GM19324 (cell line): ENCODE data around the gene KRT6A.
"Not testable (repeated sequence)": the region's sequence is repeated elsewhere in the genome, so short reads cannot be mapped to it uniquely, and the experiment has no call there.

Source experiments
- ATAC-seq: cut with Tn5 transposase; IDR thresholded peaks from one replicate; pipeline ENCODE4 v1.9.1; 2021; ENCODE audit warnings: mild to moderate bottlenecking, moderate library complexity; ENCODE audit not compliant: unreplicated experiment, low FRiP score

KRT6A gene

DNA sequence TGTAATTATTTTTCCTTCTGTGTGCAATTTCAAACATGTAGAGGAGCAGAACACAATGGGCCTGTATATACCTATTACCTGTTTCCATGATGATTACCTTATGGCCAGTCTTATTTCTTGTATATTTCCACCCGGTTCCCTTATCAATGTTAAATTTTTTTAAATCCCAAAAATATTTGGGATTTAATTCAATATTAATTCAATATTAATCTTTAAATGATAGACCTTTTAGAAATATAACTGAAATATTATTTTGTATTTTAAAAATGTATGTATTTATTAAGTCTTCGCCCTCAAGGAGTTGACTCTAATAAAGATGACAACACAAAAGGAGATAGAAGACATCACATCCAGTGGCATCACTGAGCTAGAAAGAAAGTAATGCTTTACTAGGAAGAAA is 18.8 kb downstream of the KRT6A start:
- no peak for ATAC-seq

DNA sequence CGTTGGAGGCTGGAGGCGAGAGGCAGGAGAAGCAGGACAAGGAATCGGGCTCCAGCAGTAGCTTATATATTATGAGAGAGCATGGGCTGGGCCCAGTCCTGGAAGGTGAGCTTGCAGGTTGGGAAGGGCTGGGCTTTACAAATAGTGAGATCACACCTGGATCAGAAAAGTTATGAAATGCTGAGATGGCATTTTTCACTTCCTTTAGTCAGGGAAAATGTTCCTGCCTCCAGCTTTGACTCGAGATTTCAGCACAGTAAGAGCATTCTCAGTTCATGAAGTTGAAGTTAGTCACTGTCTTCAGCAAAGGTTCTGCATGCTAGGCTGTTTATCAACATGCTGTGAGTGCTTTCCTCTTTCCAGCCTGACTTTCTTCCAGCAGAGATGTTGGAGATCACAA is 19.3 kb downstream of the KRT6A start, which contains the start of gene KRT6C:
KRT6C (minus strand) TSS at position 38 of the 400 bp plus-strand sequence. CDS start 68 bp downstream, outside the sequence.
- ATAC-seq = no peak

- no peak for ATAC-seq
Measured at GRCh38 chr12:52469853-52470252, 23.2 kb downstream of the KRT6A start.

DNA sequence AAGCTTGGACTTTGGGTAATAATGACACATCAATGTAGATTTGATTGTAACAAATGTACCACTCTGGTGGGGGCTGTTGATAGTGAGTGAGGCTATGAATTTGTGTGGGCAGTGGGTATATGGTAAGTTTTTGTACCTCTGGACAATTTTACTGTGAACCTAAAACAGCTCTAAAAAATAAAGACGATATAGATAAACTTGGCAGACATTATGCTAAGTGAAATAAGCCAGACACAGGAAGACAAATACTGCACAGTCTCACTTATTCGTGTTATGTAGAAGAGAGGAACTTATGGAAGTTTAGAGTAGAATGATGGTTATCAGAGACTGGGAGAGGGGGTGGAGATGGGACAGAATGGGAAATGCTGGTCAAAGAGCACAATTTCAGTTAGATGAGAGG is 28.2 kb downstream of the KRT6A start:
- no peak for ATAC-seq

DNA sequence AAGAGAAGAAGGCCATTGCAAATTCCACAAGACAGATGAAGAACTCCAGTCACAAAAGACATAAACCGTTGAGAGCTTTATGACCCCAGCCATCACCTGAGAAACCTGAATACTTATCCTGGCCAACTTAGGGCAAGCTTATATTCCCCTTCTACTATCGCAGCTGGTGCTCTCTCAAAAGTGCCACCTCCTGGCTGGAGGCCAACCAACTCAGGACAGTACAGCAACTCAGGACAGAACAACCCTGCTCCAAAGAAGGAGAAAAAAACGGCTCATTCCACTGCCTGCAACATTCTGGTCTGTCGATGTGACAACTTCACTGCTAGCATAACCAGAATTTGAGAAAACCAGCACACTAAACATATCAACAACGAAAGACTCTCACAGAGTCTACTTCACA is 31.4 kb downstream of the KRT6A start:
- no peak for ATAC-seq

- ATAC-seq = no peak
Measured at GRCh38 chr12:52458861-52459260, 34.2 kb downstream of the KRT6A start.

DNA sequence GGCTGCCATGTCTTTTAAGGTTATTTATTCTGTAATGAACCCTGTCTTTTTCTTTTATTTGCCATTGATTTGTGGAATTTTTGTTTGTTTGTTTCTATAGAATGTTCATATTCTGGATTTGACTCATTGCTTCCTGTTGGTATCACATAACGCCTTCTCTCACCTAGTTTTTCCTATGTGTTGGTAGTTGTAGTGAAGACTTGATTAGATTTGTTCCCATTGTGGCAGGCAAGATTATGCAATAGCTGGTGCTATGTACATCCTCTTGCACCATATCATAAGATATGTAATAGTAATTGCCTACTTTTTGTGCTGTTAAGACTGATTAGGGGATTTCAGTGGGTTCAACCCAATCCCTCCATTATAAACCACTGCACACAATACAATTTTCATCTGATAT is 37.2 kb downstream of the KRT6A start:
- no peak for ATAC-seq

DNA sequence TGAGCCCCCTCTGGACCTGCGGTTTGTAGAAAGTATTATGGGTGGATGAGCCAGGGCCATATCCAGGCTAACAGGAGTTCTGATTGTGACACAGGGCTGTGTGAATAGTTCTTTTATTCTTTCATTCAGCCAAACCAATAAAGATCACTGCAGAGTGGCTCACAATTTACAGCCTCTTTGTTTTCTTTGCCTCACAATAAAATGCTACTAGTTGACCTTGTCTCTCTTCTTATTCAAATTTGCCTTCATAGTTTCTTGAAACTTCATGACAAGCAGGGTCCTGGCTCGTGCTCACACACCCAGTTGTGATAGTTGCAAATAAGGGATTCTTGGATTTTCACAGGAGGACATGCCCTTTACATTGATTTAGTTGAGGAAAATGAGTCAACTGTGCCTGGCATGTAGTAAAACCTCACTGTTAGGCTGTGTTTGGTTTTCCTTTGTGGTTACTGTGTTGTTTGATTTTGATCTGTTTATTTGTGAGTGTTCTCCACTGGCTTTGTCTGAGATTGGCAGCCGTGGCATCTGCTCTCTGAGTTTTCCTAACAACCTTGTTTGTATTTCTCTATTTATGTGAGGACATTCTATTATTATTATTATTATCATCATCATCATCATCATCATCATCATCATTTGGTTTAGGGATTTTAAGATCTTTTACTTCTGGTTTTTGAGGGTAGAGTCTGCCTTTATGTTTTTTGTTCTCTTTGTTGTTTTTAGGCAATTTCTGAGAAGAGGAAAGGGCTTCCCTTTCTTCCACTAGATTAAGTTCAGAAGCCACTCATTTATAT is 38.5 kb downstream of the KRT6A start:
- ATAC-seq = no peak

- ATAC-seq = no peak
Measured at GRCh38 chr12:52452101-52452500, 41.0 kb downstream of the KRT6A start, which contains the start of gene KRT6B. KRT6B (minus strand) TSS chr12:52452146; CDS start chr12:52452078, 68 bp downstream.

DNA sequence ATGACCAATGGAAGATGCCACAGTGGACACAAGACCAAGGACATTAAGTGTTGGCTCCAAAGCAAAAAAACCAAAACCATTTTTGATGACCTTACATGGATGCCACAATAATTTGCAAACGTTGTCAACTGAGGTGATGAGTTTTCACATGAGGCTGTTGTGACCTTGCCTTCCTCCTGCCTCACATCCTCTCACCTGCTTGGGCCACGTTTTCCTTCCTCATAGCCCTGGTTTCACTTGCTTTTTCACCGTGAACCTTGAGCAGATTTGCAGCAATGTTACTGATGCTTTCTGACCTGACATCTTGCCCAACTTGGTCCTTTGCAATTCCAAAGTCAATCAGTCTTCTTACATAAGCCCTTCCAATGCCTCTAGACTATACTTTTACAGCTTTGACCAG is 44.8 kb downstream of the KRT6A start:
- ATAC-seq = no peak

GRCh38 chr12:52447196-52447595 is 45.9 kb downstream of the KRT6A start:
- ATAC-seq = not testable (repeated sequence)

GRCh38 chr12:52446367-52447045 is 46.6 kb downstream of the KRT6A start:
- ATAC-seq = no peak

DNA sequence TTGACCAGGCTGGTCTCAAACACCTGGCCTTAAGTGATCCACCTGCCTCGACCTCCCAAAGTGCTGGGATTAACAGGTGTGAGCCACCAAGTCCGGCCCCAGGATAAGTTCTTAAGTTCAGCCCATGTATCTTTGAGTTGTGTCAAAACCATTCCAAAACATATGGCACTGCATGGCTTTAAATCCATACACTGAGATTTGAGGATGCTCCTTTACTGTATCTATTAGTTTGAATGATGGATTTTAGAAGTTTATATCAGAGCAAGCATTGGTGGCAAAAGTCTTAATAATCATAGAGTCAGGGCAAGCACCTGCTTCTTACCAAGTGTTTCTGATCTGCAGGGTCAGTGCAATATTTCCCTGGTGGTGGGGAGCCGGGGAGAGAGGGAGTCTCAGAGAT is 47.2 kb downstream of the KRT6A start:
- ATAC-seq = no peak

DNA sequence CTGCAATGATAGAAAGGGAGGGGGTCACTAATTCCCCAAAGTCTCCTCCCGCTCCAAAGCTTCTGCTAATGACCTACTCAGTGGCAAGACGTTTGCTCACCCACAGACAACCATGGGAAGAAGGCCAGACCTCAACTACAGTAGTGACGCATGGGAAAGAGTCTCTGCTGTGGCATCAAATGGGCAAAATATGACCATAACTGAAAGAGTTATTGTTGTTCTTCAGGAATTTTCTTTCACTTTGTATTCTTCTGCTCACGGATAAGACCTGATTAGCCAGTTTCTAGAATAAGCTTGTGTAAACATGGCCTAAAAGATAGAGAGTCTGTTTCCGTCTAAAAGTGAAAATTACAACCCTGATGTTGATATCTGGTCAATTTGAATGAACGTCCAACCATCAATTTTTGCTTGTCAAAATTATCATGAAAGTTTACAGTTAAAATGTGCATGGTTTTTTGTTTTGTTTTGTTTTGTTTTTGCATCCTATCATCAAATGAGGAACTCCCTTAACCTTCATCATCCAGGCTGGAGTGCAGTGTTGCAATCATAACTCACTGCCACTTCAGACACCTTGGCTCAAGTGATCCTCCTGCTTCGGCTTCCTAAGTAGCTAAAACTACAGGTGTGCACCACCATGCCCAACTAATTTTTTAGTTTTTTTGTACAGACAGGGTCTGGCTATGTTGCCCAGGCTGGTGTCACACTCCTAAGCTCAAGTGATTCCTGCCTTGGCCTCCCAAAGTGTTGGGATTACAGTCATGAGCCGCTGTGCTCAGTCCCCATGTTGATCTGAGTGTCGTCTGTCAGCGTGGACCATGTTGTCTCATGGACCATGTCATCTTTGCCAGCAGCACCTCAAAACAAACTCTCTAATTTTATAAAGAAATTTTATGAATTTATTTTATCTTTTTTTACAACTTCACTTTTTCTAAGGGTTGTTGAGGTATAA is 48.1 kb downstream of the KRT6A start:
- no peak for ATAC-seq

- ATAC-seq = no peak
Measured at GRCh38 chr12:52443966-52444365, 49.1 kb downstream of the KRT6A start.

- ATAC-seq = no peak
Measured at GRCh38 chr12:52442600-52443061, 50.4 kb downstream of the KRT6A start.

DNA sequence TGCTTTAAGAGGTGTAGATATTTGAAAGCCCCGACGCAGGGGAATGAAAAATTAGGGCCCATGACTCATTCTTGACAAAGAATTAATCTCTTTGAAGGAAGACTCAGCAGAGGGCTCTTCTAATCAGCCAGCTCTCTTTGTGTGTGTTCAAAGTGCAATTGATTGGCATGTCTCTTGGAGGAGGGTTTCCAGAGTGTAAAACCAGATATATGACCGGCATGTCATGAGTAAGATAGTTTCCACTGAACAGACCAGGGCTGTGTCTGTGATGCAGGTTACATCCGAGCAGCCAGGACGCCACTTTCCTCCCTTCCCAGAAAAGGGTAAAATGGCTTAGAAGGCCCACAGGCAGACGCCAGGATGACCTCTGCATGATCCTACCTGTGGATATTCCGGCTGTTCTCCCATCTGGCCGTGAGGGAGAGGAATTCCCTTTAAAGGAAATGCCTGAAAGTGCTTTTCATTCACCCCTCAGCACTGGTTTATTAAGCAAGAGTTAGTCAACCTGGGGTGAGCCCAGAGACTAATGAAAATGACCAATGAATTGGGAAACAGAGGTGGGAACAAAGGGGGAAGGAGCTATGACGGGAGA is 51.6 kb downstream of the KRT6A start:
- ATAC-seq = no peak

GRCh38 chr12:52440821-52441319 is 52.2 kb downstream of the KRT6A start:
- ATAC-seq = no peak

DNA sequence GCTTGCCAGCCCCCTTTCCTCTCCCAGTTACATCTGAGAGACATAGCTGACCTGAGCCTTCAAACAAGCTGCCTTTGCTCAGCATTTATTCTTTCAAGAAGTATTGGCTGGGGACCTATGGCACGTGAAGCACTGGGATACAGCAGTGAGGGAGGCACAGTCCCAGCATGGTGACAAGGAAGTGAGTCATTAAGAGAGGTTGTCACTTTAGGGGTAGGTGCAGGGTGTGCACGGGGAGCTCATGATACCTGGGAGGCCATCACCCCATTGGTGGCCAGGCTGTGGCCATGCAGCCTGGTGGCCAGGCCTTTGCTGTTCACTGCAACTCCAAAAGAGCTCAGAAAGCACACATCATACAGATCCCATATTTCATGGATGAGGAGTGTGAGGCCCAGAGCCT is 53.2 kb downstream of the KRT6A start:
- no peak for ATAC-seq

- ATAC-seq = no peak
Measured at GRCh38 chr12:52439420-52439819, 53.6 kb downstream of the KRT6A start.
